ENCODE results near the gene ADAMTS19. TPM values are rescaled to one million over a fixed set of nuclear protein-coding genes. Genes with fewer than 3 reads are reported as not detected.

Gene ADAMTS19
- total and polyA plus RNA-seq, 7 experiments from 2014 or later, result not detected

DNA sequence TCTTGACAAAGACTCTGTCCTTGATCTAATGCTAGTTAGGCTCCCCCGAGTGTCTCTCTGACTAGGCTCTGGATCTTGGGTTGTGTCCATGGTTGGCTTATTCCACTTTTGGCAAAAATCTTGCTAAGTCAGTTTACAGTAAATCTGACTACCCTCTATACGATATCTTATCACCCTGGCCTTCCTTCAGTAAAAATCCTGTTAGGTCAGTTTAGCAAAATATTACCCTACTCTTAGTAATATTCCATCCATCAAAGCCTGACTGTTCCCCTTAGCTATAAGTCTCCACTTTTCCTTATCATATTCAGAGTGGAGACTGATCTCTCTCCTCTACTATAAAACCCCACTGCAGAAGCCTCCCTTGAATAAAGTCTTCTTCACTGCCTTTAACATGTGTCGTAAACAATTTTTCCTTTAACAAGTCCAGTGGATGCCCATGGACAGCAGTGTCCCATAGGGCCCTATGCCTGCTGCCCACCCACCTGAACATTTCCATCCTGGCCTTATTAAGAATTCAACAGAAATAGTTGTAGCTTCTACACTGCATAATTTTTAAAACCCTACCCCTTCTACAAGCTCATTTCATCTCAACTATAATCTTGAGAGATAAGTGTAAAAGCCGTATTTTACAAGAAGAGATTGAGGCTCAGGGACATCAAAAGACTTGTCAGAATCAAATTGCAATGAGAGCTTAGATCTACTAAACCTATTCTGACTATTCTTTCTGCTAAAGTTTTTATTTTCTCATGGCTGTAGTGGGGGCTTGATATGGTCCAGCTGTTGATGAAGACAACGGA is 310.1 kb downstream of the ADAMTS19 start:
- Mint-ChIP-seq H3K27ac (no peak overlapping the region), H3K4me1 (peaks cover 0 to 4% (median 0%) of the 10 kb centered on the region in 7 donors), H3K27me3 (peaks cover 0 to 4% (median 0%) of the 10 kb centered on the region in 5 donors), H3K4me3 (no peak overlapping the region), H3K36me3 (no peaks in the 10 kb centered on the region), H3K9me3 (no peaks in the 10 kb centered on the region)
- H3K27me3 ChIP-seq (ENCODE audit: control insufficient read depth in 2 of 2, insufficient read depth in 2 of 2, low read length in 2 of 2), result no peaks in the 10 kb centered on the region
- intact Hi-C loops (cut with micrococcal nuclease), result loop anchor here in 1 of 2 donors (2.0 kb wide), 1 partner anchor 1299 kb away; no protein-coding TSS in a partner anchor
- ChIA-PET CTCF (interaction anchor here (1.1 to 2.2 kb wide), 5 partner anchors 11 to 1342 kb away, joined by 3 to 8 read pairs (median 5); no protein-coding TSS in a partner anchor), POLR2A (no interaction called here)
- no peak overlapping the region for H3K27ac ChIP-seq (ENCODE audit: low read depth, low read length)
- no peaks in the 10 kb centered on the region for H3K4me1 ChIP-seq (ENCODE audit: control insufficient read depth in 2 of 2, insufficient read depth in 2 of 2, low read length in 2 of 2)
- no peaks in the 10 kb centered on the region for H3K9me3 ChIP-seq (ENCODE audit: control insufficient read depth in 2 of 3, low read length in 3 of 3)
- H3K36me3 ChIP-seq (ENCODE audit: control insufficient read depth in 2 of 3, insufficient read depth in 3 of 3, low read length in 3 of 3), result no peaks in the 10 kb centered on the region
- H3K4me3 ChIP-seq (ENCODE audit: low read length), result no peak overlapping the region
- no peak for ATAC-seq
- DNase-seq, result no peak

DNA sequence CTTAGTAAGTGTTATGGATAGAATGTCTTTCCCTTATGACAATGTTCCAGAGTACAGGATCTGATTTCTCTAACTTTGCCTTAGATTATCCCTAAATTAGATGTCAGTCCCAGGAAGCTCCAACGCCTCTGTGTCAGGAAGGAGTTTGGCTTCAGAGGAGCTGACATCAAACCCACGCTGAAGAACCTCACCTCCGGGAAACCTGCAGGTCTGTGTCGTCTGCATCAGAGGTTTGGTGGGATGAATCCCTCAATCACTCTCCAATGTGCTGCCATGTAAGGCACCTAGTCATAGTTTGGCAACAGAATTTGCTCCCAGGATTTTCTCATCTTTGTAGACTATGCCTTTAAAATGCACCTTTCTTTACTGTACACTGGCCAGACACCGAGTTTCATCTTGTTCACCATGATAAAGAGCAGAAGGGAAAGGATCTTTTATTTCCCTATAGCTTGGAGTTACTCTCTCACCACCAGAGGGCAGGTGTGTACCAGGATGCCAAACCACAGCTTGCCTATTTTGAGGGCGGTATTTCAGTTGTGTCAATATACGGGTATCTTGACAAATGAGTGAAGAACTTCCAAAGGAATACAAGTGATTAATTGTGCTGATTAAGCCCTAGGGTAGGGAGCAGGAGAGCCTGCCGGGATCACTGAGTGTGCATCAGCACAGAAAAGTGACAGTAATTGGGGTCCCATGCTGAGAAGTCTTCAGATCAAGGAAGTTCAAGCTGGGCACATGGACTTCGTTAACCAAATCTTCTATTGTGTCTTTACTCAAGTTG is 311.1 kb downstream of the ADAMTS19 start:
- Mint-ChIP-seq H3K9me3 (no peaks in the 10 kb centered on the region), H3K27ac (no peak overlapping the region), H3K4me1 (peaks cover 0 to 4% (median 0%) of the 10 kb centered on the region in 7 donors), H3K4me3 (no peak overlapping the region), H3K36me3 (no peaks in the 10 kb centered on the region), H3K27me3 (peaks cover 0 to 4% (median 0%) of the 10 kb centered on the region in 5 donors)
- intact Hi-C loops (cut with micrococcal nuclease), result loop anchor here (1.0 to 2.0 kb wide), 2 partner anchors 81 to 1298 kb away; no protein-coding TSS in a partner anchor
- DNase-seq (peak in 7 of 9 donors; percentile 11 to 43 (median 38)), ATAC-seq (peak; percentile 65)
- Histone ChIP-seq H3K27me3 (ENCODE audit: control insufficient read depth in 2 of 2, insufficient read depth in 2 of 2, low read length in 2 of 2) (no peaks in the 10 kb centered on the region), H3K9me3 (ENCODE audit: control insufficient read depth in 2 of 3, low read length in 3 of 3) (no peaks in the 10 kb centered on the region), H3K36me3 (ENCODE audit: control insufficient read depth in 2 of 3, insufficient read depth in 3 of 3, low read length in 3 of 3) (no peaks in the 10 kb centered on the region), H3K4me3 (ENCODE audit: low read length) (no peak overlapping the region), H3K4me1 (ENCODE audit: control insufficient read depth in 2 of 2, insufficient read depth in 2 of 2, low read length in 2 of 2) (no peaks in the 10 kb centered on the region), H3K27ac (ENCODE audit: low read depth, low read length) (no peak overlapping the region)
- ChIA-PET CTCF (interaction anchor here (0.8 to 2.2 kb wide), 9 partner anchors 11 to 1341 kb away, joined by 3 to 9 read pairs (median 3); no protein-coding TSS in a partner anchor), POLR2A (no interaction called here)

- Histone ChIP-seq H3K4me3 (ENCODE audit: low read length) (no peak overlapping the region), H3K4me1 (ENCODE audit: control insufficient read depth in 2 of 2, insufficient read depth in 2 of 2, low read length in 2 of 2) (no peaks in the 10 kb centered on the region), H3K9me3 (ENCODE audit: control insufficient read depth in 2 of 3, low read length in 3 of 3) (no peaks in the 10 kb centered on the region), H3K27me3 (ENCODE audit: control insufficient read depth in 2 of 2, insufficient read depth in 2 of 2, low read length in 2 of 2) (no peaks in the 10 kb centered on the region), H3K27ac (ENCODE audit: low read depth, low read length) (no peak overlapping the region), H3K36me3 (ENCODE audit: control insufficient read depth in 2 of 3, insufficient read depth in 3 of 3, low read length in 3 of 3) (no peaks in the 10 kb centered on the region)
- no peaks in the 10 kb centered on the region for H3K4me1 Mint-ChIP-seq
- no peaks in the 10 kb centered on the region for H3K9me3 Mint-ChIP-seq
- no peak overlapping the region for H3K27ac Mint-ChIP-seq
- ChIA-PET POLR2A (no interaction called here), CTCF (interaction anchor here (0.7 kb wide), 1 partner anchor 1170 kb away, joined by 3 read pairs; no protein-coding TSS in a partner anchor)
- H3K4me3 Mint-ChIP-seq, result no peak overlapping the region
- DNase-seq (no peak), ATAC-seq (no peak)
- no peaks in the 10 kb centered on the region for H3K36me3 Mint-ChIP-seq
- intact Hi-C loops (cut with micrococcal nuclease), result no loop called here
- H3K27me3 Mint-ChIP-seq, result peaks cover 0 to 4% (median 0%) of the 10 kb centered on the region in 5 donors
These were observed 313.3 kb downstream of the ADAMTS19 start for GRCh38 chr5:129773376-129773775.

- Histone ChIP-seq H3K27me3 (ENCODE audit: control insufficient read depth in 2 of 2, insufficient read depth in 2 of 2, low read length in 2 of 2) (no peaks in the 10 kb centered on the region), H3K9me3 (ENCODE audit: control insufficient read depth in 2 of 3, low read length in 3 of 3) (no peaks in the 10 kb centered on the region), H3K27ac (ENCODE audit: low read depth, low read length) (no peak overlapping the region), H3K4me3 (ENCODE audit: low read length) (no peak overlapping the region), H3K36me3 (ENCODE audit: control insufficient read depth in 2 of 3, insufficient read depth in 3 of 3, low read length in 3 of 3) (no peaks in the 10 kb centered on the region), H3K4me1 (ENCODE audit: control insufficient read depth in 2 of 2, insufficient read depth in 2 of 2, low read length in 2 of 2) (no peaks in the 10 kb centered on the region)
- CTCF ChIA-PET, result no interaction called here
- H3K4me1 Mint-ChIP-seq, result no peaks in the 10 kb centered on the region
- H3K27ac Mint-ChIP-seq, result no peak overlapping the region
- H3K36me3 Mint-ChIP-seq, result no peaks in the 10 kb centered on the region
- POLR2A ChIA-PET, result no interaction called here
- peaks cover 0 to 23% (median 13%) of the 10 kb centered on the region in 5 donors for H3K27me3 Mint-ChIP-seq
- no peak for ATAC-seq
- H3K9me3 Mint-ChIP-seq, result peaks cover 0 to 2% (median 0%) of the 10 kb centered on the region in 11 donors
- intact Hi-C loops (cut with micrococcal nuclease), result no loop called here
- no peak overlapping the region for H3K4me3 Mint-ChIP-seq
- no peak for DNase-seq
These were observed 321.5 kb downstream of the ADAMTS19 start for GRCh38 chr5:129781594-129781993.

All from naive thymus-derived CD4-positive, alpha-beta T cell (primary cell).